HepG2 (cell line): ENCODE data around the gene RBM12. TPM values are rescaled to one million over a fixed set of nuclear protein-coding genes. Genes with fewer than 3 reads are reported as not detected.

Experiments used
- ATRX ChIP-seq: sonication (generic); formaldehyde crosslinking; IDR thresholded peaks from 2 replicates; pipeline ENCODE4 v1.4.0; 2020; ENCODE audit warnings: missing genetic modification reagents, borderline replicate concordance
- BCL6 ChIP-seq: IDR thresholded peaks from 2 replicates; pipeline ENCODE4 v1.6.1; 2016; ENCODE audit warnings: missing genetic modification reagents, missing compliant biosample characterization
- CBX1 ChIP-seq: IDR thresholded peaks from one replicate; pipeline ENCODE4 v1.6.1; 2016; ENCODE audit warnings: antibody characterized with exemption, low read depth
- CHD2 ChIP-seq: IDR thresholded peaks from 2 replicates; pipeline ENCODE4 v1.6.1; 2011; ENCODE audit warnings: low read depth, low read length, improper control_type of control experiment
- HNRNPUL1 ChIP-seq: fragments of 200-400 bp; formaldehyde crosslinking; IDR thresholded peaks from 2 replicates; pipeline ENCODE4 v1.6.1; 2017; ENCODE audit warnings: low read depth, mild to moderate bottlenecking, low read length, moderate library complexity
- ISX ChIP-seq: sonication (generic); formaldehyde crosslinking; conservative IDR thresholded peaks from 2 replicates; pipeline ENCODE4 v1.5.0; 2020; ENCODE audit warnings: missing genetic modification reagents
- NR2C2 ChIP-seq: sonication (generic); formaldehyde crosslinking; IDR thresholded peaks from 2 replicates; pipeline ENCODE4 v1.4.0; 2020; ENCODE audit warnings: missing genetic modification reagents, mild to moderate bottlenecking, moderate library complexity, borderline replicate concordance
- SMAD1 ChIP-seq: sonication (generic); formaldehyde crosslinking; IDR thresholded peaks from 2 replicates; pipeline ENCODE4 v1.4.0; 2020; ENCODE audit warnings: missing genetic modification reagents, low read depth, mild to moderate bottlenecking, borderline replicate concordance
- SNAI1 ChIP-seq: sonication (generic); formaldehyde crosslinking; IDR thresholded peaks from 2 replicates; pipeline ENCODE4 v1.5.0; 2020; ENCODE audit warnings: mild to moderate bottlenecking, missing genetic modification reagents, borderline replicate concordance
- ZFP62 ChIP-seq: sonication (generic); formaldehyde crosslinking; IDR thresholded peaks from 2 replicates; pipeline ENCODE4 v1.4.0; 2020; ENCODE audit warnings: missing genetic modification reagents
- ZNF136 ChIP-seq: sonication (generic); formaldehyde crosslinking; IDR thresholded peaks from 2 replicates; pipeline ENCODE4 v1.8.1; 2022; ENCODE audit warnings: low read depth, mild to moderate bottlenecking, moderate library complexity, missing genetic modification reagents
- ZNF138 ChIP-seq: sonication (generic); formaldehyde crosslinking; IDR thresholded peaks from 2 replicates; pipeline ENCODE4 v1.5.0; 2020; ENCODE audit warnings: mild to moderate bottlenecking, low read depth, missing genetic modification reagents
- ZNF224 ChIP-seq: sonication (generic); formaldehyde crosslinking; IDR thresholded peaks from 2 replicates; pipeline ENCODE4 v1.5.0; 2020; ENCODE audit warnings: mild to moderate bottlenecking, missing genetic modification reagents
- ZNF546 ChIP-seq: sonication (generic); formaldehyde crosslinking; conservative IDR thresholded peaks from 2 replicates; pipeline ENCODE4 v1.8.1; 2023; ENCODE audit warnings: mild to moderate bottlenecking, missing genetic modification reagents
- ZNF549 ChIP-seq: sonication (generic); formaldehyde crosslinking; IDR thresholded peaks from 2 replicates; pipeline ENCODE4 v1.5.0; 2020; ENCODE audit warnings: missing genetic modification reagents
- ZNF598 ChIP-seq: sonication (generic); formaldehyde crosslinking; IDR thresholded peaks from 2 replicates; pipeline ENCODE4 v1.5.1; 2020; ENCODE audit warnings: mild to moderate bottlenecking, missing genetic modification reagents, borderline replicate concordance
- ZNF781 ChIP-seq: sonication (generic); formaldehyde crosslinking; IDR thresholded peaks from 2 replicates; pipeline ENCODE4 v1.5.1; 2020; ENCODE audit warnings: borderline replicate concordance, mild to moderate bottlenecking, missing genetic modification reagents; ENCODE audit errors: not compliant biosample characterization
- polyA plus RNA-seq, 8 experiments: library from polyadenylated mRNA; depleted of rRNA in 3 of 8; stranded (reverse) in 7 of 8; unstranded in 1 of 8; fragments of >200 nt; fragmentation: Illumina TruSeq in 4 of 8; extraction: Trizol in 4 of 8; gene quantifications; 2 replicates each; pipeline versions ENCODE4 v1.2.1 to v1.2.3, GENCODE V29; 2011 to 2016; ENCODE audit warnings: low read depth in 4 of 8, missing spikeins in 1 of 8, mixed read lengths in 1 of 8; ENCODE audit not compliant: insufficient read depth in 1 of 8
- total RNA-seq, 5 experiments: library from RNA; depleted of rRNA; stranded (reverse); fragments of >200 nt; fragmentation: Illumina TruSeq; extraction: Trizol; gene quantifications; 2 replicates each; pipeline ENCODE4 v1.2.3, GENCODE V29; 2016; ENCODE audit warnings: low read depth in 1 of 5
- TF ChIP-seq, protein P1 (sequence below): sonication (generic); formaldehyde crosslinking; IDR thresholded peaks from 2 replicates; pipeline ENCODE4 v1.4.0; 2020; ENCODE audit warnings: missing genetic modification reagents, borderline replicate concordance
- TF ChIP-seq, protein P2 (sequence below): sonication (generic); formaldehyde crosslinking; IDR thresholded peaks from 2 replicates; pipeline ENCODE4 v1.4.0; 2020; ENCODE audit warnings: missing genetic modification reagents
- TF ChIP-seq, protein P3 (sequence below): IDR thresholded peaks from 2 replicates; pipeline ENCODE4 v1.6.1; 2012; ENCODE audit warnings: inconsistent platforms
- TF ChIP-seq, protein P4 (sequence below): IDR thresholded peaks from 2 replicates; pipeline ENCODE4 v1.6.1; 2016; ENCODE audit warnings: missing biosample characterization, missing genetic modification reagents, low read depth
- TF ChIP-seq, protein P5 (sequence below): sonication (generic); formaldehyde crosslinking; conservative IDR thresholded peaks from 2 replicates; pipeline ENCODE4 v1.5.0; 2020; ENCODE audit warnings: missing genetic modification reagents

The RBM12 gene
- total and polyA plus RNA-seq, 2 of the 13 experiments (the other 11 are each of a cell fraction or from before 2014, with no cell fraction given), result 97.9 to 104 TPM

DNA sequence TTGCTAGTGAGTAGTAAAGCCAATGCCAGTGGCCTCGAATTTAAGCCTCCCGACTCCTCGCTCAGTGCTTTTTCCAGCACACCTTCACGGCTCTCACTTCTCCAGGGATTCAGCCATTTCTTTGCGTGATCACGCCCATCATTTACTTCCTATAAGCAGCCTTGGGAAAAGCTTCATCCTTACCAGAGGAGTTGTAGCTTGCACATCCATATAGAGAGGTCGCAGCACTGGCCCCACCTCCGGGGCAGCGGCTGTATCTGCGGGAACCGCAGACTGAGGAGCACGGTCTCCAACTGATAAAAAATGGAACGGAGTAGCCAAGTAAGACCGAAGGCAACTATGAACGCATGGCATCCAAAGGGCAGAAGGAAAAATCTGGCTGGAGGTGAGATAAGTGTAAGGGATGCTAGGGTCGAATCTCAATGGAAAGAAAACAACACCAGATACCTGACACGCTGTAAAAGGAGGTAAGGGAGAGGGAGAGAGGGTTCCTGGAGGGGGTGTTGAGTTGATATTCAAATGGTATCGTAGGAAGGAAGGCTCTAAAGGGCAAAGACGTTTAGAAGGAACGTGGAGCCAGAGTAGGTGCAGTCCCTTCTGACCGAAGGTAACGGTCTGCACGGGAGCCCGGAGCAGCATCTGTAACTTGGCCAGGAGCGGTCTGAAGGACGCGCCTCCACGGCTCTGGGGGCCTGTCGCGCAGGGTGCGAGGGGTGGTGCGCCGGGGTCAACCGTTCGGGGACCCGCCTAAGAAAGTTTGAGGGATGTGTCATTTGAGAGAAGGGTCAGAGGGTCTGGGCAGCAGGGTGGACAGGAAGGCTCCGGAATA is 33.8 kb upstream of the RBM12 start (continued):
- TF ChIP-seq, protein P1, sequence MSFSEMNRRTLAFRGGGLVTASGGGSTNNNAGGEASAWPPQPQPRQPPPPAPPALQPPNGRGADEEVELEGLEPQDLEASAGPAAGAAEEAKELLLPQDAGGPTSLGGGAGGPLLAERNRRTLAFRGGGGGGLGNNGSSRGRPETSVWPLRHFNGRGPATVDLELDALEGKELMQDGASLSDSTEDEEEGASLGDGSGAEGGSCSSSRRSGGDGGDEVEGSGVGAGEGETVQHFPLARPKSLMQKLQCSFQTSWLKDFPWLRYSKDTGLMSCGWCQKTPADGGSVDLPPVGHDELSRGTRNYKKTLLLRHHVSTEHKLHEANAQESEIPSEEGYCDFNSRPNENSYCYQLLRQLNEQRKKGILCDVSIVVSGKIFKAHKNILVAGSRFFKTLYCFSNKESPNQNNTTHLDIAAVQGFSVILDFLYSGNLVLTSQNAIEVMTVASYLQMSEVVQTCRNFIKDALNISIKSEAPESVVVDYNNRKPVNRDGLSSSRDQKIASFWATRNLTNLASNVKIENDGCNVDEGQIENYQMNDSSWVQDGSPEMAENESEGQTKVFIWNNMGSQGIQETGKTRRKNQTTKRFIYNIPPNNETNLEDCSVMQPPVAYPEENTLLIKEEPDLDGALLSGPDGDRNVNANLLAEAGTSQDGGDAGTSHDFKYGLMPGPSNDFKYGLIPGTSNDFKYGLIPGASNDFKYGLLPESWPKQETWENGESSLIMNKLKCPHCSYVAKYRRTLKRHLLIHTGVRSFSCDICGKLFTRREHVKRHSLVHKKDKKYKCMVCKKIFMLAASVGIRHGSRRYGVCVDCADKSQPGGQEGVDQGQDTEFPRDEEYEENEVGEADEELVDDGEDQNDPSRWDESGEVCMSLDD (CRISPR knock-in tag), result no peak
- TF ChIP-seq ZNF549 (CRISPR knock-in tag) (no peak), ZNF224 (CRISPR knock-in tag) (no peak), ZNF598 (CRISPR knock-in tag) (no peak; the same call in 1 of the 2 replicates), ZNF136 (CRISPR knock-in tag) (no peak), ZNF546 (CRISPR knock-in tag) (no peak), ZNF781 (CRISPR knock-in tag) (peak; percentile 47), CHD2 (no peak), ATRX (CRISPR knock-in tag) (no peak), ISX (CRISPR knock-in tag) (no peak), ZNF138 (peak; percentile 63; the same call in 1 of the 2 replicates), SMAD1 (no peak), ZFP62 (no peak), SNAI1 (CRISPR knock-in tag) (no peak), HNRNPUL1 (no peak), BCL6 (CRISPR knock-in tag) (no peak), CBX1 (no peak), NR2C2 (CRISPR knock-in tag) (no peak)
- TF ChIP-seq, protein P2, sequence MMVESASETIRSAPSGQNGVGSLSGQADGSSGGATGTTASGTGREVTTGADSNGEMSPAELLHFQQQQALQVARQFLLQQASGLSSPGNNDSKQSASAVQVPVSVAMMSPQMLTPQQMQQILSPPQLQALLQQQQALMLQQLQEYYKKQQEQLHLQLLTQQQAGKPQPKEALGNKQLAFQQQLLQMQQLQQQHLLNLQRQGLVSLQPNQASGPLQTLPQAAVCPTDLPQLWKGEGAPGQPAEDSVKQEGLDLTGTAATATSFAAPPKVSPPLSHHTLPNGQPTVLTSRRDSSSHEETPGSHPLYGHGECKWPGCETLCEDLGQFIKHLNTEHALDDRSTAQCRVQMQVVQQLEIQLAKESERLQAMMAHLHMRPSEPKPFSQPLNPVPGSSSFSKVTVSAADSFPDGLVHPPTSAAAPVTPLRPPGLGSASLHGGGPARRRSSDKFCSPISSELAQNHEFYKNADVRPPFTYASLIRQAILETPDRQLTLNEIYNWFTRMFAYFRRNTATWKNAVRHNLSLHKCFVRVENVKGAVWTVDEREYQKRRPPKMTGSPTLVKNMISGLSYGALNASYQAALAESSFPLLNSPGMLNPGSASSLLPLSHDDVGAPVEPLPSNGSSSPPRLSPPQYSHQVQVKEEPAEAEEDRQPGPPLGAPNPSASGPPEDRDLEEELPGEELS, result no peak
- TF ChIP-seq, protein P3, sequence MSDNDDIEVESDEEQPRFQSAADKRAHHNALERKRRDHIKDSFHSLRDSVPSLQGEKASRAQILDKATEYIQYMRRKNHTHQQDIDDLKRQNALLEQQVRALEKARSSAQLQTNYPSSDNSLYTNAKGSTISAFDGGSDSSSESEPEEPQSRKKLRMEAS, result no peak
- TF ChIP-seq, protein P4, sequence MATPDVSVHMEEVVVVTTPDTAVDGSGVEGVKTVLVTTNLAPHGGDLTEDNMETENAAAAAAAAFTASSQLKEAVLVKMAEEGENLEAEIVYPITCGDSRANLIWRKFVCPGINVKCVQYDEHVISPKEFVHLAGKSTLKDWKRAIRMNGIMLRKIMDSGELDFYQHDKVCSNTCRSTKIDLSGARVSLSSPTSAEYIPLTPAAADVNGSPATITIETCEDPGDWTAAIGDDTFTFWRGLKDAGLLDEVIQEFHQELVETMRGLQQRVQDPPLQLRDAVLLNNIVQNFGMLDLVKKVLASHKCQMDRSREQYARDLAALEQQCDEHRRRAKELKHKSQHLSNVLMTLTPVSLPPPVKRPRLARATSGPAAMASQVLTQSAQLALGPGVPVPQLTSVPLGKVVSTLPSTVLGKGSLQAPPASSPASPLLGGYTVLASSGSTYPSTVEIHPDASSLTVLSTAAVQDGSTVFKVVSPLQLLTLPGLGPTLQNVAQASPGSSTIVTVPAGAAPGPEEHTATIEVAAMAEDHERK, result no peak
- TF ChIP-seq, protein P5, sequence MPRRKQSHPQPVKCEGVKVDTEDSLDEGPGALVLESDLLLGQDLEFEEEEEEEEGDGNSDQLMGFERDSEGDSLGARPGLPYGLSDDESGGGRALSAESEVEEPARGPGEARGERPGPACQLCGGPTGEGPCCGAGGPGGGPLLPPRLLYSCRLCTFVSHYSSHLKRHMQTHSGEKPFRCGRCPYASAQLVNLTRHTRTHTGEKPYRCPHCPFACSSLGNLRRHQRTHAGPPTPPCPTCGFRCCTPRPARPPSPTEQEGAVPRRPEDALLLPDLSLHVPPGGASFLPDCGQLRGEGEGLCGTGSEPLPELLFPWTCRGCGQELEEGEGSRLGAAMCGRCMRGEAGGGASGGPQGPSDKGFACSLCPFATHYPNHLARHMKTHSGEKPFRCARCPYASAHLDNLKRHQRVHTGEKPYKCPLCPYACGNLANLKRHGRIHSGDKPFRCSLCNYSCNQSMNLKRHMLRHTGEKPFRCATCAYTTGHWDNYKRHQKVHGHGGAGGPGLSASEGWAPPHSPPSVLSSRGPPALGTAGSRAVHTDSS, result 0 out of 2 replicates have a peak, but pooled peaks have one; percentile 21
